ENCODE measurements around the gene ALPK1.

- no peak for TF ChIP-seq CTCF (IDR thresholded peaks at IDR 0.05 in 4 of 5, conservative IDR thresholded peaks at IDR 0.05 in 1 of 5)
- TF ChIP-seq POLR2A (IDR thresholded peaks at IDR 0.05), result no peak
These were observed 35.2 kb downstream of the ALPK1 start for GRCh38 chr4:112332398-112332797.

Measured in gastrocnemius medialis (tissue), 4 donors.